Neutrophil (primary cell): ENCODE data around the gene LSP1.

ENCODE experiments used
- H3K27ac ChIP-seq: fragments of 200-600 bp; sonication (generic); 2 replicates; pipeline ENCODE4 v1.5.1; 2016; ENCODE audit warnings: mild to moderate bottlenecking, moderate library complexity
- H3K27me3 ChIP-seq: fragments of 200-600 bp; sonication (generic); 2 replicates; pipeline ENCODE4 v1.6.0; 2016; ENCODE audit warnings: mild to moderate bottlenecking
- H3K36me3 ChIP-seq: fragments of 200-600 bp; sonication (generic); 2 replicates; pipeline ENCODE4 v1.5.1; 2017
- H3K4me1 ChIP-seq, 2 experiments: fragments of 200-600 bp in 1 of 2; sonication (generic) in 1 of 2; 1 replicate in 1 of 2; 2 replicates in 1 of 2; pipeline versions ENCODE4 v1.5.1 to v1.6.1; 2013 to 2016; ENCODE audit warnings: low read depth in 1 of 2, low read length in 1 of 2, mild to moderate bottlenecking in 1 of 2, moderate library complexity in 1 of 2; ENCODE audit not compliant: control insufficient read depth in 1 of 2, insufficient read depth in 1 of 2
- H3K4me3 ChIP-seq, 2 experiments: fragments of 200-600 bp in 1 of 2; sonication (generic) in 1 of 2; 1 replicate in 1 of 2; 2 replicates in 1 of 2; pipeline ENCODE4 v1.5.1; 2013 to 2016; ENCODE audit warnings: low read depth in 1 of 2, low read length in 1 of 2, mild to moderate bottlenecking in 1 of 2, moderate library complexity in 1 of 2
- H3K9me3 ChIP-seq: fragments of 200-600 bp; sonication (generic); 2 replicates; pipeline ENCODE4 v1.5.1; 2016
- CTCF ChIP-seq: fragments of 200-600 bp; sonication (generic); IDR thresholded peaks from 2 replicates; pipeline ENCODE4 v1.5.1; 2016; ENCODE audit warnings: antibody characterized with exemption

The LSP1 gene

GRCh38 chr11:1853376-1854131 lies 670 bp downstream of the LSP1 start:
- Histone ChIP-seq H3K4me1 (peaks cover 85 to 91% of the 10 kb centered on the region in 2 experiments), H3K4me3 (peak overlapping the region; percentile 81 to 100), H3K36me3 (peaks cover 44% of the 10 kb centered on the region), H3K27ac (peak overlapping the region; percentile 100), H3K9me3 (no peaks in the 10 kb centered on the region), H3K27me3 (no peaks in the 10 kb centered on the region)
- TF ChIP-seq CTCF, result no peak

GRCh38 chr11:1854132-1854948 lies 1.5 kb downstream of the LSP1 start:
- no peak for TF ChIP-seq CTCF
- H3K4me1 ChIP-seq, result peaks cover 85 to 91% of the 10 kb centered on the region in 2 experiments
- H3K9me3 ChIP-seq, result no peaks in the 10 kb centered on the region
- no peaks in the 10 kb centered on the region for H3K27me3 ChIP-seq
- peak overlapping the region; percentile 81 to 100 for H3K4me3 ChIP-seq
- peaks cover 52% of the 10 kb centered on the region for H3K36me3 ChIP-seq
- peak overlapping the region; percentile 100 for H3K27ac ChIP-seq

- H3K9me3 ChIP-seq, result no peaks in the 10 kb centered on the region
- no peaks in the 10 kb centered on the region for H3K27me3 ChIP-seq
- H3K27ac ChIP-seq, result peak overlapping the region; percentile 100
- H3K36me3 ChIP-seq, result peaks cover 60% of the 10 kb centered on the region
- H3K4me3 ChIP-seq, result peak overlapping the region; percentile 81 to 100
- TF ChIP-seq CTCF, result no peak
- peaks cover 86 to 89% of the 10 kb centered on the region in 2 experiments for H3K4me1 ChIP-seq
These were observed 2.3 kb downstream of the LSP1 start for GRCh38 chr11:1854949-1855885.

GRCh38 chr11:1855886-1856265 lies 3.0 kb downstream of the LSP1 start:
- Histone ChIP-seq H3K4me1 (peaks cover 89% of the 10 kb centered on the region in 2 experiments), H3K27me3 (no peaks in the 10 kb centered on the region), H3K27ac (peak overlapping the region; percentile 100), H3K36me3 (peaks cover 66% of the 10 kb centered on the region), H3K4me3 (peak overlapping the region in 1 of 2 experiments; percentile 81), H3K9me3 (no peaks in the 10 kb centered on the region)
- no peak for TF ChIP-seq CTCF
